ENCODE measurements around the gene BMP7. TPM values are rescaled to one million over a fixed set of nuclear protein-coding genes. Genes with fewer than 3 reads are reported as not detected.

Gene BMP7
- total and polyA plus RNA-seq, 2 experiments from 2014 or later, result 15.9 to 22.8 TPM

- Mint-ChIP-seq H3K4me3 (no peak overlapping the region), H3K4me1 (peaks cover 22% of the 10 kb centered on the region; the same call in 2 of the 3 replicates), H3K9me3 (no peaks in the 10 kb centered on the region), H3K27me3 (ENCODE audit: insufficient read depth, low read depth, poor library complexity) (peaks cover 3% of the 10 kb centered on the region), H3K36me3 (ENCODE audit: low read depth) (no peaks in the 10 kb centered on the region; the same call in 2 of the 3 replicates), H3K27ac (no peak overlapping the region)
- peaks cover 6% of the 10 kb centered on the region for H3K4me1 ChIP-seq (ENCODE audit: insufficient read depth)
- ATAC-seq (no peak), DNase-seq (ENCODE audit: low spot score) (no peak)
- no peaks in the 10 kb centered on the region for H3F3A ChIP-seq (replicated peaks; ENCODE audit: low read depth)
- H4K20me1 ChIP-seq (replicated peaks; ENCODE audit: insufficient read depth), result no peaks in the 10 kb centered on the region; the same call in 1 of the 2 replicates
- no peaks in the 10 kb centered on the region for H3K79me2 ChIP-seq (replicated peaks; ENCODE audit: insufficient read depth)
- no peaks in the 10 kb centered on the region for H3K27me3 ChIP-seq (ENCODE audit: insufficient read depth)
- no peak overlapping the region for H3K4me3 ChIP-seq
- no peak overlapping the region for H3K4me2 ChIP-seq
- H3K27ac ChIP-seq (ENCODE audit: low read depth), result no peak overlapping the region
- no peaks in the 10 kb centered on the region for H3K9me2 ChIP-seq (ENCODE audit: insufficient read depth)
- H2AFZ ChIP-seq, result no peak overlapping the region
- H3K36me3 ChIP-seq (ENCODE audit: insufficient read depth), result no peaks in the 10 kb centered on the region
- TF ChIP-seq ZNF331 (CRISPR knock-in tag; IDR thresholded peaks at IDR 0.05; ENCODE audit: low read depth) (no peak), ETS1 (IDR thresholded peaks at IDR 0.05) (no peak), POLR2AphosphoS5 (IDR thresholded peaks at IDR 0.05; ENCODE audit: low read depth) (no peak), STAT1 (IDR thresholded peaks at IDR 0.05; ENCODE audit: unreplicated experiment) (no peak), EZH2phosphoT487 (IDR thresholded peaks at IDR 0.05; ENCODE audit: unreplicated experiment) (no peak), CTCF (conservative IDR thresholded peaks at IDR 0.05; ENCODE audit: low read depth in 2 of 2) (no peak), CREB1 (CRISPR knock-in tag; IDR thresholded peaks at IDR 0.05; ENCODE audit: low read depth) (no peak)
These were observed 71.4 kb downstream of the BMP7 start for GRCh38 chr20:57195023-57195422.

GRCh38 chr20:57194154-57194553, 72.3 kb downstream of the BMP7 start:
- H3K4me1 Mint-ChIP-seq, result peaks cover 18% of the 10 kb centered on the region; the same call in 2 of the 3 replicates
- ATAC-seq, result no peak
- H3K4me3 Mint-ChIP-seq, result no peak overlapping the region
- Histone ChIP-seq H3K4me2 (no peak overlapping the region), H3K36me3 (ENCODE audit: insufficient read depth) (no peaks in the 10 kb centered on the region), H3K79me2 (replicated peaks; ENCODE audit: insufficient read depth) (no peaks in the 10 kb centered on the region), H3K9me2 (ENCODE audit: insufficient read depth) (no peaks in the 10 kb centered on the region), H3K27me3 (ENCODE audit: insufficient read depth) (no peaks in the 10 kb centered on the region), H3K4me3 (no peak overlapping the region), H2AFZ (no peak overlapping the region), H4K20me1 (replicated peaks; ENCODE audit: insufficient read depth) (no peaks in the 10 kb centered on the region; the same call in 1 of the 2 replicates), H3F3A (replicated peaks; ENCODE audit: low read depth) (no peaks in the 10 kb centered on the region), H3K4me1 (ENCODE audit: insufficient read depth) (peaks cover 6% of the 10 kb centered on the region), H3K27ac (ENCODE audit: low read depth) (no peak overlapping the region)
- peaks cover 3% of the 10 kb centered on the region for H3K27me3 Mint-ChIP-seq (ENCODE audit: insufficient read depth, low read depth, poor library complexity)
- no peaks in the 10 kb centered on the region; the same call in 2 of the 3 replicates for H3K9me3 Mint-ChIP-seq
- no peak overlapping the region for H3K27ac Mint-ChIP-seq
- no peak for DNase-seq (ENCODE audit: low spot score)
- no peaks in the 10 kb centered on the region; the same call in 2 of the 3 replicates for H3K36me3 Mint-ChIP-seq (ENCODE audit: low read depth)
- TF ChIP-seq NANOG (IDR thresholded peaks at IDR 0.05; ENCODE audit: borderline replicate concordance) (no peak), EZH2 (IDR thresholded peaks at IDR 0.05; ENCODE audit: low read depth, unreplicated experiment) (no peak), ZNF462 (CRISPR knock-in tag; IDR thresholded peaks at IDR 0.05) (no peak)

All from GM23338 (cell line).